Skeletal muscle satellite cell (primary cell): ENCODE results near the gene PLEKHF1.

Experiments
- H3K27me3 ChIP-seq: 2 replicates; pipeline ENCODE4 v1.7.0; 2013; ENCODE audit warnings: low read length; ENCODE audit not compliant: control insufficient read depth, insufficient read depth
- H3K36me3 ChIP-seq: 2 replicates; pipeline ENCODE4 v1.7.0; 2013; ENCODE audit warnings: mild to moderate bottlenecking, control low read depth, low read length; ENCODE audit not compliant: insufficient read depth
- H3K4me1 ChIP-seq: 2 replicates; pipeline ENCODE4 v1.7.0; 2013; ENCODE audit warnings: low read length; ENCODE audit not compliant: control insufficient read depth, insufficient read depth
- H3K4me2 ChIP-seq: 2 replicates; pipeline ENCODE4 v1.7.0; 2013; ENCODE audit warnings: mild to moderate bottlenecking, low read length
- H3K4me3 ChIP-seq: 2 replicates; pipeline ENCODE4 v1.7.0; 2013; ENCODE audit warnings: low read length
- H3K9ac ChIP-seq: 2 replicates; pipeline ENCODE4 v1.7.0; 2013; ENCODE audit warnings: mild to moderate bottlenecking, low read depth, low read length, moderate library complexity
- H3K9me3 ChIP-seq: replicated peaks from 2 replicates; pipeline ENCODE4 v1.7.0; 2013; ENCODE audit warnings: mild to moderate bottlenecking, control low read depth, low read length

The PLEKHF1 gene

GRCh38 chr19:29714371-29714952 is 49.2 kb downstream of the PLEKHF1 start:
- no peaks in the 10 kb centered on the region for H3K36me3 ChIP-seq
- H3K4me1 ChIP-seq = peaks cover 20% of the 10 kb centered on the region
- H3K4me2 ChIP-seq = peak overlapping the region; percentile 93
- no peaks in the 10 kb centered on the region for H3K27me3 ChIP-seq
- peak overlapping the region; percentile 80 for H3K4me3 ChIP-seq
- H3K9ac ChIP-seq = peak overlapping the region; percentile 98
- H3K9me3 ChIP-seq = no peaks in the 10 kb centered on the region

- Histone ChIP-seq H3K9me3 (no peaks in the 10 kb centered on the region), H3K27me3 (no peaks in the 10 kb centered on the region), H3K36me3 (no peaks in the 10 kb centered on the region), H3K4me2 (peak within 1 kb of the TSS; percentile 93), H3K9ac (peak within 1 kb of the TSS; percentile 98), H3K4me3 (peak within 1 kb of the TSS; percentile 80), H3K4me1 (peaks cover 20% of the 10 kb centered on the region)
Measured at GRCh38 chr19:29714953-29715700, 49.9 kb downstream of the PLEKHF1 start, which contains the start of gene C19orf12. Gene C19orf12, minus strand, starts transcription at chr19:29715261. Its CDS starts 6,848 bp downstream, at chr19:29708413.

- H3K4me1 ChIP-seq = peaks cover 20% of the 10 kb centered on the region
- H3K9me3 ChIP-seq = no peaks in the 10 kb centered on the region
Measured at GRCh38 chr19:29715701-29716581, 50.7 kb downstream of the PLEKHF1 start.

GRCh38 chr19:29717051-29717450 is 51.8 kb downstream of the PLEKHF1 start:
- peaks cover 8% of the 10 kb centered on the region for H3K27me3 ChIP-seq
- H3K36me3 ChIP-seq = no peaks in the 10 kb centered on the region
- H3K4me3 ChIP-seq = no peak overlapping the region
- no peak overlapping the region for H3K9ac ChIP-seq
- H3K4me1 ChIP-seq = peaks cover 20% of the 10 kb centered on the region
- H3K9me3 ChIP-seq = no peaks in the 10 kb centered on the region
- H3K4me2 ChIP-seq = no peak overlapping the region

More at GRCh38 chr19:29715701-29716581, 50.7 kb downstream of the PLEKHF1 start:
- Histone ChIP-seq H3K9ac (peak overlapping the region; percentile 98), H3K36me3 (no peaks in the 10 kb centered on the region), H3K27me3 (no peaks in the 10 kb centered on the region), H3K4me3 (peak overlapping the region; percentile 80), H3K4me2 (peak overlapping the region; percentile 93)

GRCh38 chr19:29724102-29724641 is 58.9 kb downstream of the PLEKHF1 start:
- Histone ChIP-seq H3K36me3 (no peaks in the 10 kb centered on the region), H3K4me3 (peak overlapping the region; percentile 43), H3K4me2 (peak overlapping the region; percentile 69), H3K9me3 (no peaks in the 10 kb centered on the region), H3K27me3 (peaks cover 62% of the 10 kb centered on the region), H3K4me1 (peaks cover 5% of the 10 kb centered on the region), H3K9ac (no peak overlapping the region)

- H3K9ac ChIP-seq = no peak overlapping the region
- peaks cover 5% of the 10 kb centered on the region for H3K4me1 ChIP-seq
Measured at GRCh38 chr19:29724746-29725145, 59.5 kb downstream of the PLEKHF1 start.

More at GRCh38 chr19:29724746-29725145, 59.5 kb downstream of the PLEKHF1 start:
- Histone ChIP-seq H3K27me3 (peaks cover 62% of the 10 kb centered on the region), H3K9me3 (no peaks in the 10 kb centered on the region), H3K4me3 (peak overlapping the region; percentile 43), H3K36me3 (no peaks in the 10 kb centered on the region), H3K4me2 (peak overlapping the region; percentile 69)
